HG03432 (cell line): ENCODE data around the gene TCF7L2.
A peak's percentile ranks its signal among the peaks of the same experiment; 100 is the strongest.

ENCODE experiments used
- ATAC-seq: cut with Tn5 transposase; IDR thresholded peaks from one replicate; pipeline ENCODE4 v1.9.1; 2021; ENCODE audit warnings: mild to moderate bottlenecking, moderate library complexity; ENCODE audit not compliant: unreplicated experiment

TCF7L2 gene

DNA sequence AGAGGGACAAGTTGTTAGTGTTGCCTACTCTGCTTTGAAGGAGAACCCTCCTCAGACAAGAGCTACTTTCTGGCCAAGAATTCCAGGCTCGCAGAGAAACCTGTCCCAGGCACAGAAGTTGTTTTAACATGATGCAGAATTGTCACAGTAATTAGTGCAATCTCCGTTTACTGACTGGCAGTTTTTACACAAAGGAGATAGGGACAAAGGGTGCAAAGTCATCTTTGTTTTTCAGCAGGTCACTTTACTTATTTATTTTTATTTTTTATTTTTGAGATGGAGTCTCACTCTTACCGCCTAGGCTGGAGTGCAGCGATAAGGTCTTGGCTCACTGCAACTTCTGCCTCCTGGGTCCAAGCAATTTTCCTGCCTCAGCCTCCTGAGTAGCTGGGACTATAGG is 12.3 kb downstream of the TCF7L2 start:
- ATAC-seq, result no peak

DNA sequence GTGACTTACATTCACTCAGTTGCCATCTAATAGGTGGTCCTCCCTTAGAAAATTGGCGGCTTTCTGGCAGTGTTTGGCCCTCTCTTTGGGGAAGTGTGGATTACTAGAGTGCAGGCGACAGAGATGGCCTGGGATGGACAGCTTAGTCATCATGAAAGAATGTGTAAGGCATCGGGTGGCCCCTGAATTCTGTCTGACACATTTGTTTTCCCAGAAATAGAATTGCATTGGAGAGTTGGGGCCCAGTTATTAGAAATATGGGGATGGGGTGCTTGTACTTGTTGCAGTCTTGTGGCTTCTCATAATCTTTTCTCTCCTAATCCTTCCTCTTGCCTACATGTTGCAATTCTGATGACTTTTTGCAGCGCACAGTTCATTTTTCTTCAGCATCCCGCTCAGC is 13.8 kb downstream of the TCF7L2 start:
- ATAC-seq, result no peak

DNA sequence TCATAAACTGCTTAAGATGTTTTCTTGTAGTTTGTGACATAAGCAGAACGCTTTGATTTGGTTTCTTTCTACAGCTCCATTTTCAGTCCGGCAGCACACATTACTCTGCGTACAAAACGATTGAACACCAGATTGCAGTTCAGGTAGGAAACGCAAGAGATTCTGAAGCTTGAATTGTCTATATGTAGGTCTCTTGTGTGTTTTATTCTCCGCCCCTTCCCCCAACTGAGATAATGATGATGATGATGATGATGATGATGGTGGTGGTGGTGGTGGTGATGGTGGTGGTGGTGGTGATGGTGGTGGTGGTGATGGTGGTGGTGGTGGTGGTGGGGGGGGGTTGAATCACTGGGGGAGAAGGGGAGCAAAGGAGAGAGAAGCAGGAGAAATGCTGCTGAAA is 14.4 kb downstream of the TCF7L2 start:
- ATAC-seq, result no peak

DNA sequence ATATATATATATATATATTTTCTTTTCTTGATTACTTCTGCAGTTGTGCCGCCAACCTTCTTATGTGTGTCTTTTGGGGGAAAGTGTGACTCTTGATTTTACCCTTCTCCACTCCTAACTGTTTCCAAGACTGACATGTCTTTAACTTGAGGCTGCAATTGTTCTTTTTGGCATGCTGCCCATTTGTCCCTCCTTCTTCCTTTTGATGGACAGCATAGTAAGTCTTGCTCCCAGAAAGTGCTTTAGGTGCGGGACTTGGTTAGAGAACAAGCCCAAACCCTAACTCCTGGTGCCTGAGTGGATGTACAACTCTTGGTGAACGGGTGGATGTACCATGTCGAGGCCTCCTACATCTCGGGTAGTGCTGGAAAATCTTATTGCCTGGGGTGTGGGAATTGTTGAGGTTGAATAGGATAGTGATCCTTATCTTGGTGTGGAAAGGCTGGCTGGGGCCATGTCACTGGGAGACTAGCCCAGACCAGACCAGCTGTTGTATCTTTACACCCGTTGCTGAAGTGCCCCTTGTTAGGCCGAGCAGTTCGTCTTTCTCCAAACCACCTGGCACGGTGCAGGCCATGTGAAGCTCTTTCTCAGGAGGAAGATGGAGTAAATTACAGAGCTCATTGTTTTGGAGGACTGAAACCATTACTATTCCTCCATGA is 16.3 kb downstream of the TCF7L2 start:
- ATAC-seq, result no peak

DNA sequence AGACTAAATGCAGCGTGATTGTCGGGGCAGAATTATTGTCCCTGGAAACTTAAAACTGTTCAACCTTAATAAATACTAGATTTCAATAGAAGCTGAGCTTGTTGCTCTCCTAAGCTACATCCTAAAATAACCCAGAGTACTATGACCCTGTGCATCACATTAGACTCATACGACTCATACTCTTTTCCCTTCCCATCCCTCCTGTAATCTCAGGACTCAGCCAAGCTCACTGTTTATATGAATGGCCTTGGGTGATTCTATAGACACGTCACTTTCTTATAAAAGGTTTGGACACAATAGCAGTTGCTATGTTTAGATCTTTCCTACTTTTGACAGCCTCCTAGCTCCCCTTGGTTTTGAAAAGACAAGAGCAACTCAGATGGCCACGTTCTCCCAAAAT is 17.2 kb downstream of the TCF7L2 start:
- ATAC-seq, result no peak

DNA sequence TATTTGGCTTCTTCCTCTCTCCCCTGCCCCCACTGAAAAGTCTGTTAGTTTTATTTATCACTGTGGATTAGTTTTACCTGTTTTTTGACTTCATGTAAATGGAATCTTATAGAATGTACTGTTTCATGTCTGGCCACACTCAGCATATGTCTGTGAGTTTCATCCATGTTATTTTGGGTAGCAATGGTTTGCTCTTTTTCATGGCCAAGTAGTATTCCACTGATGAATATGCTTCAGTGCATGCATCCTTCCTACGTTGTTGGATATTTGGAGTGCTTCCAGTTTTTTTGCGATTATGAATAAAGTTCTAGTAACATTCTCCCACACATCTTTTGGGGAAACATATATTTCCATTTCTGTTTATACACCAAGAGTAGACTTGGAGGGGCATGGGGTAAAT is 19.1 kb downstream of the TCF7L2 start:
- ATAC-seq, result no peak

DNA sequence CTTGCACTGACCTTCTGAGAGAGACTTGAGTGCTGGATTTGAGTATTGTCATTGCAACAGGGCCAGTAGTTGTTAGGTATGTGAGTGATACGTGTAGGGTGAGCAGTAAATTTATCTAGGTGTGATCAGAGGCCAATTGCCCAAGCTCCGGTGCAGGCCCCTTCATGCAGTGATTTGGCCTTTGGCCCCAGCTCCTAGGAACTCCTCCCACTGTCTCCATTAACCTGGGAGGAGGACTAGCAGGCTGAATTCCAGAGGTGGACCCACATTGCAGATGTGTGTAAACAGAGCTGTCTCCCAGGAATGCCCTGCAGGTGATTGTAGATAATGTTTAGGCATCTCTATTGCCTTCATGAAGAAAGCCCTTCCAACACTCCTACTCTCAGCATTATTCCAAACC is 19.5 kb downstream of the TCF7L2 start:
- no peak for ATAC-seq

DNA sequence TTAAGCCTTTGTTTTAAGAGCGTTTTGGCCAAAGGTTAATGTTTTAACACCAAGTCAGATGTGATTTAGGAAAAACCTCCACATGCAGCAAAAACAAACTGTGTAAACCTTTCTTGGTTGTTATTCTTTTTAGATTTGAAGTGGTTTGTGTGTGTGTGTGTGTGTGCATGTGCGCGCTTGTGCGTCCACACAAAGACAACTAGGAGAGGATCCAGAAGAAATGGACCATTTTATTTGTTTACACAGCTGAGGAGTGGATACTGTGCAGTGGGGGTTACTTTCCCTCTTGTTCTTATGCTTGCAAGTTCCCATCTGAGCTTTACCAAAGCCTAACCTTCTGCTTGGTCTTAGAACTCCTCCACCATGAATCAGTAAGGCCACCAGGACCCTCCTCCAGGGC is 20.0 kb downstream of the TCF7L2 start:
- ATAC-seq, result no peak

DNA sequence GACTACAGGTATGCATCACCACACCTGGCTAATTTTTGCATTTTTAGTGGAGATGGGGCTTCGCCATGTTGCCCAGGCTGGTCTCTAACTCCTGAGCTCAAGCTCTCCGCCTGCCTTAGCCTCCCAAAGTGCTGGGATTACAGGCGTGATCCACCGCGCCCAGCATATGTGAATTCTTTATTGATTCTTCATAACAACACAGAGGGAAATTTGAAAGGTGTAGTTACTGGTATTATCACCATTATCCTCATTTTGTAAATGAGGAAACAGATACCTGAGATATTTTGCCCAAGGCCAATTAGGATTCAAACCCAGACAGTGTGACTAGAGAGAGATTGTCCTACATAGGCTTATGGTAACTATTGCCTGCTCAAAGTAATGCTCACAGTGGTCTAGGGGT is 22.6 kb downstream of the TCF7L2 start:
- ATAC-seq, result no peak

DNA sequence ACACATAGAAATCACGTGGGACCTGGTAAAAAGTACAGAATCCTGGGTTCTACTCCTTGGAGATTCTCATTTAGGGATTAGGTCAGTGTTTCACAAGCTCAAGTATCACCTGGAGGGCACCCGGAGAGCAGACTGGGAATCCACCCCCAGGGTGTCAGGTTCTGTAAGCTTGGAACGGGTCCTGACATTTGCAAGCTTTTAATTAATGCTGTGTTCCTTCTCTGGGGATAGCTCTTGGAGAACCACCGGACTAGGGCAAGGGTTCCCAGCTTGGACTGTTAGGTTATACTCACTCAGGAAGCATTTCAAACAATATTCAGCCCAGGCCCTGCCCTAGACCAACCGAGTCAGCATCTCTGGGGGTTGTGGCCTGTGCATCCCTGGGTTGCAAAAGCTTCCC is 23.0 kb downstream of the TCF7L2 start:
- no peak for ATAC-seq

DNA sequence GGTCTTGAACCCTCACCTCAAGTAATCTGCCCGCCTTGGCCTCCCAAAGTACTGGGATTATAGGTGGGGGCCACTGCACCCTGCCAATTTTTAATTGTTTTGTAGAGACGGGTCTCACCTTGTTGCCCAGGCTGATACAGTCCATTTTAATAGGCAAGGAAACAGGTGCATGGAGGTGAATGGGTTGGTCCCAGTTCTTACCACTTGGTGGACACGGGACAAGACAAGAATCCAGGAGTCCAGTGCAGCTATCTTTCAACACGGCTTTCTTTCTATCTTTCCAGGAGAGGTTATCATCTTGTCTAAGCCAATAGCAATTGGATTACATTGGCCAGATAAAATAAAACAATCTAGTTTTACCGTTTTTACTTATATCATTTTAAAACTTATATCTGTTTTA is 23.8 kb downstream of the TCF7L2 start:
- ATAC-seq, result no peak

DNA sequence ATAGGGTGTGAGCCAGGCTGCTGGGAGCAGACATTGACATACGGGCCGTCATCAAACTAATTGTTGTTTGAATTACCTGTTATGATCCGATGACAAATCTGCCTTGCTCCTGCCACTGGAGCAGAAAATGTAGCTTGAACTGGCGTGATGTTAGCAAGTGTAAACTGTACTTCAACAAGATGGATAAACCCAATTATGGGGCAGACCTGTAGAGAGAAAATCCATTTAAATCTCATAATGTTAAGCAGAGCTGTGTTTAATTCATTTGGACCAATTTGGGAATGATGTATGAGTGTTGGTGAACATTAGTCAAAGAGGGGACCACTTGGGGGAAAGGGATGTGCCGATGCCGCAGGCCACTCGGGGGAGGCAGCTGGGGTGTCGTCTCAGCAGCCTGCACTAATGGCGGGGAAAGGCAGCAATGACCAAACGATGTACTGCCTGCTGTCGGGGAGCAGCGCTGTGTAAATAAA is 27.4 kb downstream of the TCF7L2 start:
- ATAC-seq, result no peak

DNA sequence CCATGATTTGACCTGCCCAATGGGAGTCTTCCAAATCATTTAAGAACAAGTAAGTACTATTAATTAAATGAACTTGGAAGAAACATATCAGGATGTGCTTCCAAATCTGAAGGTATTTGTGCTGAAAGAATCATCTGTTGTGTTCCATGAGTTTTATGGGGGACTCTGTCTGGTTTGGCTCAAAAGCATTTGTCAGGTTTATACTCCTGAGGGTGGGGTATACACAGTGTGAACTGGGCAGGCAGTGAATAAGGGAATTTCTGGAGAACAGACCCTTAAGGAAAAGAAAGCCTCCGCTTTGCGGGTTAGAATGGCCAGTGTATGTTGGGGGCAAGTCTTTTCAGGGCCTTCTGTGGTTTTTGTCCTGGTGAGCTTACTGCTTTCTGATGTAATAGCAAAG is 29.9 kb downstream of the TCF7L2 start:
- ATAC-seq, result no peak

DNA sequence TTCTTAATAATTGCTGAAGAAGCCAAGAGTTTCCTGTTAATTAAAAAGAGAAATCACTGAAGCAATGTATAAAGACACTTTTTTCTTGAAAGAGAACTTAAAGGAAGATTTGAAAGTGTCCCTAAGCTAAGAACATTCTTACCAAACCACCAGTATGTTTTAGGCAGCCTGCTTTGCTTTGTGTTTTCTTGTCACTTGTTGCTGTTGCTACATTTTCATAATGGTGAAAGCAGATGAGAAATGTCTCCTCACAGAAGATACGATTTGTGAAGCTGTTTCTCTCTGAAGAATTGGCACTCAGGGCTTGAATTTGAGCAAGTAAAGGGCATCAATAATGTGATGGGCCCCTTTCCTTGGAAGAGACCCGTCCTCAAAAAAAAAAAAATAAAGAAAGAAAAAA is 30.9 kb downstream of the TCF7L2 start:
- no peak for ATAC-seq

DNA sequence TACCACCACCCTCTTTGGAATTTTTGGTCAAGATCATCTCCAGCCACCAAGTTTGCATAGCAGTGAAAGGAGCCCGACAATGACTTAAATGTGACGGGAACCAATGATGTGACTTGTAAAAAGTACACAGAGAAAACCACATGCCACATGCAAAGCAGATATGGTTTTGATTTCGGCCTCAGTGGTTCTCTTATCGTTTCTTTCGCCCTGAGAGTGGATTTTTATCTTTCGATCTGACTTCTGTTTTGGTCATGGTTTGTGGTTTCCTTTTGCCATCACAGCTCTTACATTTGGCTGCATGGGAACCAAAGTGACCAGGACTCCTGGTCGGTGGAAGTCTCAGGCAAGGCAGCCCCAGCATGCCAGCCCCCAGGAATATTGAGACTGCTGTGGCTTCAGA is 31.5 kb downstream of the TCF7L2 start:
- ATAC-seq, result peak; percentile 99

DNA sequence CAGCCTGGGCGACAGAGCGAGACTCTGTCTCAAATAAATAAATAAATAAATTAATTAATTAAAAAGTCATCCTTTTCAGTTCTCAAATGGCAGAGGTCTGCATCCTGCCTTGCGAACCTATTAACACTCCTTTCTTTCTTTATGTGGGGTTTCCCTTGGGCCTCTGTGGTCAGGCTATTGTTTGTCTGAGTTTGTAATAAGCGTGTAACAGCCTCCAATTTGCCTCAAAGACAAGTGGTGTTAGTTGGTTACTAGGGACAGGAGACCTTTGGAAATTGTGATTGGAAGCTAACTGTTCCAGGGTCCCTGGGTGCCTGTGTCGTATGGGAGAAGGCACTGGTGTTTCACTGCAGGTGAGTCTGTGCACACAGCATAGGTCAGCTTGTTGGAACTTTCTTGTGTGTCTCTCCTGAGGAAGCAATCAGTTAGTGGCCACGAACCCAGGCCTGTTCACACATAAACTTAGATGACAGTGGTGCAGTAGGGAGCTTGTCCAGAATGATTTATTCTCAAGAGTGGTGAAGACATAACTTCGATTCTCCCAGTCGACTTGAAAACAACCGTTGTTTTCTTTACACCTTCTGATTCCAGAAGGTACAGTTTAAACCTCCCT is 33.5 kb downstream of the TCF7L2 start:
- no peak for ATAC-seq

DNA sequence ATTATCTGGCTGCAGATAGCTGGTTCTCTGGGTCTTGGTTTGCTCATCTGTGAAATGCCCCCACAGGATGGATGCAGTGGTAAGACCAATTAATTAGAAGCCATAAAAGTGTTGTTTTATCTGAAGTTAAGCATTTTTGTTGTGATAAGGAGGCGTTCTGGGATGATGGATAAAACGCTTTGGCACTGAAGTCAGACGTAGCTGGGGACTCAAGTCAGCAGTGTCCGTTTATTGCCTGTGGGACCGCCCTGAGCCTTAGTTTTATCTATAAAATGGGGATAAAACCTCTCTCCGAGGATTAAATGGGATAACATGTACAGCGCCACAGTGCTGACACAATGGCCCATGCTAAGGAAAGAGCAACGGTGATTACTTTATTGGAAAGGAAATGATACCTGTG is 34.7 kb downstream of the TCF7L2 start:
- no peak for ATAC-seq

DNA sequence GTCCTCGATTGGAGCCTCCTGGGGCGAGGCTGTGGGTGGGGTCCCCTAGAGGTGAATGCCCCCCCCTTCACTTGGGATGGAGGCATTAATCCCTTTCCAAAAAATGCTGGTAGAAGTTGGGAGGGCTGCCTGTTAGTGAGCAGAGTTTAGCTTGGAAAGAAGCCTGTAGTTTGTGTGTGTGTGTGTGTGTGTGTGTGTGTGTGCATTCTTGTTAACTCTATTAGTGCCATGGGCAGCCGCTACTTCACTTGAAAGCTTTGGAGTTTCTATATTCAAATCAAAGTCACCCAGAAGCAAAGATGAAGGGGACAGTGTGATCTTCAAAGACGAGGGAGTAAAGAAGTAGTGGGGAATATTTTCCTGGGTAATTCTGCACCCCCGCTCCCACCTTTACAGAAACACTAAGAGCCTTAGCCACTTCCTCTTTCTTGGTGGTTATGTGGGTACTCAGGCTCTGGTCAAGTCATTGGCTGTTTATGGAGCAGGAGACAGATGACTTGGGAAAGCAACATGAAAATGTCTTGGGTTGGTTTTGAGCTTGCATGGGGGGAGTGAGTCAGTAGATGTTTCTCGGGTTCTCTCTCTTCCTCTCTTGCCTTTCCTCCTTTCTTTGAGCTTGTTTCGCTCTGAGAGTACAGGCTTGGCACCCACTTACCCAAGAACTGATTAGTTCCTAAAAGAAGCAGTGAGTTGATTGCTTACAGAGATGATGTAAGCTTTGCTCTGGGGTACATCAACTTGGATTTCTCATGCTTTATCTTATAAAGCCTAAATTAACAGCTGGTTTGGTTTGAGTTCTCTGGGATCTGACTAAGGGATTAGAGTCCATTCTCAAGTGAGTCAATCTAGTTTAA is 35.9 kb downstream of the TCF7L2 start:
- no peak for ATAC-seq

DNA sequence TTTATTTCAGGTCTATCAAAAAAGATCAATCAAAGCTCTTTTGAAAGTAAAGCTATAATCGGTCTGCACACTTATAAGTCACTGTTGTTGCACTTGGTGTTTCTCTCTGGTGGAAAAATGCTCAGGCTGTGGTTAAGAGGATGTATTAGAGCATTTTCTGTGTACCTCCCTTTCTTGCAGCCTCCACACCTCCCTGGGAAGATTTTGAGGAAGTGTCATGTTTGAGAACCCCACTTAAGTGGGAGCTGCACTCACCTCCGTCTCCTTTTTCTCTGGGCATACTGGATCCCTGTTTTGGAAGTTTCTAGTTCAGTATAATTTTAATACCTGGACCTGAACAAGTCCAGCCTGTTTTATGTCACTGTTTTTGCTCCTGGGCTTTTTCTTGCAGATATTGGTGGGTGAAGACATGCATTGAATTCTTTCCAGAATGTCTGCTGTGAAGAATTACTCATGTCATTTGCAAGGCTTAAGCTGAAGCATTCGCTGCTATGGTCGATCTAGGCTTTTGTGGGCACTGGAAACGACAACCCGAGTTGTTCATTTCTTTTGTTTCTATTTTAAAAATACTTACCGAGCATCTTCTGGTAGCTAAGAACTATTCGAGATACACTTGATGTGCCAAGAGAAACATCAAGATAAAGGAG is 36.6 kb downstream of the TCF7L2 start:
- no peak for ATAC-seq

DNA sequence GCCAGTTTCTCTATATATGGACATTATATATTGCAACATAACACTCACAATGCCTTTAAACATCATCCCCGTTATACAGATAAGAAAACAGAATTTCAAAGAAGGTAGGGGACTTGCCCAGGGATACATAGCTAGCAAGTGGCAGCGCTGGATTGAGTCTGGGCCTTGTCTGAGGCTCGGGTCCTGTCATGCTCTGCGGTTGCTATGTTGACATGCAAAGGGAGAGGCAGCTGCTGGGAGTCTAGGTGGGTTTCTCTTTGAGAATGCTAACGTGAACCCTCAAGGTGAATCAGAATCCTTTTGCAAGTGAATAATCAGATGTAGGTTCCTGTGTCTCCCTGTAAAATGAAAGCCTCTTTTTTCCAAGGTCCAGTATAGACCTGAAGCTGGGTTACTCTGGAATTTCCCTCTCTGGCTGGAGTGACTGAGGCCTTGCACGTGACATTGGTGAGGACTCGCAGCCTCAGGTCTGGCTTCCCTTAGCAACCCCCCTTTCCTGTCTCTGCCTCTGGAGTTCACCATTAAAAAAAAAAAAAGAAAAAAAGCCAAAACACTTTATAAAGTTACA is 38.9 kb downstream of the TCF7L2 start:
- ATAC-seq, result no peak

DNA sequence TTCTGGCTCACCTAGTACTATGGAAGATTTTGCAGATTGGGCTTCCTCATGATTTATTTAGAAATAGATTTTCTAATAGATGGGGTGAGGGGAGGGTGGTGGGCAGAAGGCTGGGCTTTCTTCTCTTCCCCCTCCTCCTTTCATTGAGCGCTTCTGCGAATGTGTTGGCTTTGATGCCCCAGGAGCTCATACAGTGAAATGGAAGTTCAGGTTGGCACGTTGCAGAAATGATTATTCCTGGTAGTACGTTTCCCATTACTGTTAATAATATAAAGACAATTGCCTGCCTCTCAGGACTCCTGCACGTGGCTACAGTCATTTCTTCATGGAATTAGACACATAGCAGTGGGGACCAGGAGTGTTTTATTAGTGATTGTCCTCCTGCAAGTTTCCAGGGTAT is 39.8 kb downstream of the TCF7L2 start:
- no peak for ATAC-seq
